PC-3 (cell line): ENCODE measurements around the gene DNAJA3.

Experiments
- EZH2 ChIP-seq: fragments of 300-600 bp; sonication (generic); IDR thresholded peaks from one replicate; pipeline ENCODE4 v1.6.1; 2017; ENCODE audit warnings: antibody characterized with exemption, mild to moderate bottlenecking, low read length; ENCODE audit not compliant: unreplicated experiment
- TF ChIP-seq, protein P1 (sequence below): fragments of 300-600 bp; sonication (generic); conservative IDR thresholded peaks from 2 replicates; pipeline ENCODE4 v1.5.1; 2017; ENCODE audit warnings: antibody characterized with exemption, low read depth, mild to moderate bottlenecking, low read length

- TF ChIP-seq EZH2 = no peak
- TF ChIP-seq, protein P1, sequence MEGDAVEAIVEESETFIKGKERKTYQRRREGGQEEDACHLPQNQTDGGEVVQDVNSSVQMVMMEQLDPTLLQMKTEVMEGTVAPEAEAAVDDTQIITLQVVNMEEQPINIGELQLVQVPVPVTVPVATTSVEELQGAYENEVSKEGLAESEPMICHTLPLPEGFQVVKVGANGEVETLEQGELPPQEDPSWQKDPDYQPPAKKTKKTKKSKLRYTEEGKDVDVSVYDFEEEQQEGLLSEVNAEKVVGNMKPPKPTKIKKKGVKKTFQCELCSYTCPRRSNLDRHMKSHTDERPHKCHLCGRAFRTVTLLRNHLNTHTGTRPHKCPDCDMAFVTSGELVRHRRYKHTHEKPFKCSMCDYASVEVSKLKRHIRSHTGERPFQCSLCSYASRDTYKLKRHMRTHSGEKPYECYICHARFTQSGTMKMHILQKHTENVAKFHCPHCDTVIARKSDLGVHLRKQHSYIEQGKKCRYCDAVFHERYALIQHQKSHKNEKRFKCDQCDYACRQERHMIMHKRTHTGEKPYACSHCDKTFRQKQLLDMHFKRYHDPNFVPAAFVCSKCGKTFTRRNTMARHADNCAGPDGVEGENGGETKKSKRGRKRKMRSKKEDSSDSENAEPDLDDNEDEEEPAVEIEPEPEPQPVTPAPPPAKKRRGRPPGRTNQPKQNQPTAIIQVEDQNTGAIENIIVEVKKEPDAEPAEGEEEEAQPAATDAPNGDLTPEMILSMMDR = no peak
These were observed 43.5 kb upstream of the DNAJA3 start for GRCh38 chr16:4381935-4382794.
